Cardiac muscle cell (in vitro differentiated cells and primary cell): ENCODE measurements around the gene KCTD16. TPM values are rescaled to one million over a fixed set of nuclear protein-coding genes. Genes with fewer than 3 reads are reported as not detected.

ENCODE experiments used
- DNase-seq, 2 donors: peaks; one replicate each; pipeline versions ENCODE4 v3.0.0 to v3.0.0-alpha.2; 2010 to 2017; ENCODE audit warnings: low read depth in 1 of 2, low spot score in 1 of 2
- H3K27ac ChIP-seq: fragments of 200-600 bp; sonication (generic); 2 replicates; pipeline ENCODE4 v1.5.1; 2016
- H3K27me3 ChIP-seq: fragments of 200-600 bp; sonication (generic); 2 replicates; pipeline ENCODE4 v1.6.0; 2016; ENCODE audit warnings: control low read depth
- H3K36me3 ChIP-seq: fragments of 200-600 bp; sonication (generic); 2 replicates; pipeline ENCODE4 v1.5.1; 2016; ENCODE audit warnings: control low read depth
- H3K4me1 ChIP-seq: fragments of 200-600 bp; sonication (generic); 2 replicates; pipeline ENCODE4 v1.8.1; 2017; ENCODE audit warnings: low read depth, mild to moderate bottlenecking, mixed run types
- H3K4me3 ChIP-seq: fragments of 200-600 bp; sonication (generic); 2 replicates; pipeline ENCODE4 v1.5.1; 2016; ENCODE audit warnings: mild to moderate bottlenecking
- H3K9me3 ChIP-seq: fragments of 200-600 bp; sonication (generic); 2 replicates; pipeline ENCODE4 v1.5.1; 2017; ENCODE audit warnings: low read depth, mild to moderate bottlenecking, control low read depth
- polyA plus RNA-seq: library from polyadenylated mRNA; unstranded; fragments of >200 nt; fragmentation: Nextera tagmentation; extraction: Ambion mirVana; gene quantifications from 2 replicates; pipeline ENCODE4 v1.2.1, GENCODE V29; 2016
- total RNA-seq: library from RNA; depleted of rRNA; stranded (reverse); fragments of >200 nt; gene quantifications from 2 replicates; pipeline ENCODE4 v1.2.3, GENCODE V29; 2016
- TF ChIP-seq, protein P1 (sequence below): IDR thresholded peaks from 2 replicates; pipeline ENCODE4 v1.5.1; 2012; ENCODE audit warnings: low read depth, mild to moderate bottlenecking, low read length

Gene KCTD16
- total and polyA plus RNA-seq, 2 experiments from 2014 or later, result 0.13 to 0.66 TPM

DNA sequence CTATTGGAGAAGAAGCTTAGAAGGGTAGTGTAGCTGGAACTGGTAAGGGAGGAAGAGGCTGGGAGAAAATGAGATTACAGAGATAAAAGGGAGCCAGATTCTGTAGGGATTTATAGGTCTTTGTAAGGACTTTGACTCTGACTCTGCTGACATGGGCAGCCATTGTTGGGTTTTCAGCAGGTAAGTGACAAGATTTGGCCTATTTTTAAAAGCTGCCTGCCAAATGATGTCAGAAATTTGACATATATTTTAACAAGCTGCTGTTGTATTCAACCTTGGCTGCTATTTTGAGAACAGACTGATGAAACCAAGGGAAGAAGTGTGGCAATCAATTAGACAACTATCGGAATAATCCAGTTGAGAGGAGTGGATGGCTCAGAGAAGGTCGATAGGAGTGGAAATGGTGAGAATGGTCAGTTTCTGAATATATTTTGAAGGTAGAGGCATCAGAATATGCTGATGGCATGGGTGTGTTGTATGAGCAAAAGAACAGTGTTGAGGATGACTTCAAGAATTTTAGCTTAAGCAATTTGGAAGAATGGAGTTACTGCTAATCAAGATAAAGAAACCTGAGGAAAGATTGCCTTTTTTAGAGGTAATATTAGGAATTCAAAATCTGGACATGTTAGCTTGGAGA is 56.8 kb downstream of the KCTD16 start:
- H3K4me3 ChIP-seq, result no peak overlapping the region
- H3K27ac ChIP-seq, result no peak overlapping the region
- H3K4me1 ChIP-seq, result no peaks in the 10 kb centered on the region
- no peak for DNase-seq
- TF ChIP-seq, protein P1, sequence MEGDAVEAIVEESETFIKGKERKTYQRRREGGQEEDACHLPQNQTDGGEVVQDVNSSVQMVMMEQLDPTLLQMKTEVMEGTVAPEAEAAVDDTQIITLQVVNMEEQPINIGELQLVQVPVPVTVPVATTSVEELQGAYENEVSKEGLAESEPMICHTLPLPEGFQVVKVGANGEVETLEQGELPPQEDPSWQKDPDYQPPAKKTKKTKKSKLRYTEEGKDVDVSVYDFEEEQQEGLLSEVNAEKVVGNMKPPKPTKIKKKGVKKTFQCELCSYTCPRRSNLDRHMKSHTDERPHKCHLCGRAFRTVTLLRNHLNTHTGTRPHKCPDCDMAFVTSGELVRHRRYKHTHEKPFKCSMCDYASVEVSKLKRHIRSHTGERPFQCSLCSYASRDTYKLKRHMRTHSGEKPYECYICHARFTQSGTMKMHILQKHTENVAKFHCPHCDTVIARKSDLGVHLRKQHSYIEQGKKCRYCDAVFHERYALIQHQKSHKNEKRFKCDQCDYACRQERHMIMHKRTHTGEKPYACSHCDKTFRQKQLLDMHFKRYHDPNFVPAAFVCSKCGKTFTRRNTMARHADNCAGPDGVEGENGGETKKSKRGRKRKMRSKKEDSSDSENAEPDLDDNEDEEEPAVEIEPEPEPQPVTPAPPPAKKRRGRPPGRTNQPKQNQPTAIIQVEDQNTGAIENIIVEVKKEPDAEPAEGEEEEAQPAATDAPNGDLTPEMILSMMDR, result no peak
- no peaks in the 10 kb centered on the region for H3K27me3 ChIP-seq
- no peaks in the 10 kb centered on the region for H3K36me3 ChIP-seq
- H3K9me3 ChIP-seq, result no peaks in the 10 kb centered on the region

DNA sequence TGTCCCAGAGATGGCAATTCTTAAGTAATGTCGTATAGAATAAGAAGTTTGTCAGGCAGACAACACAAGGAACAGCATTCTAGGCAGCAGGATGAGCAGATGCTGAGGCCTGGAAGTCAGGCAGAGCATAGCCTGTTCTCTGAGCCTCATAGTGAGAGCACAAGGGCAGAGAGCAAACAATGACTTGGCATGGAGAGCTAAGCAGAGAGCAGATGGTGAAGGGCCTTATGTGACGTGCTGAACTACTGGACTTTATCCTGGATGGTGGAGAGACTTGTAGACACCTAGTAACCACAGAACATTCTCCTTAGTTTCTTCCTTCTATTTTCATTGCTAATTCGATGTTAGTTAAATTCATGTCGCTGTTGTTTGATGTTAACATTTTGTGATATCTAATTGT is 60.1 kb downstream of the KCTD16 start:
- Histone ChIP-seq H3K27me3 (no peaks in the 10 kb centered on the region), H3K9me3 (no peaks in the 10 kb centered on the region), H3K27ac (no peak overlapping the region), H3K4me1 (peaks cover 5% of the 10 kb centered on the region), H3K4me3 (no peak overlapping the region), H3K36me3 (no peaks in the 10 kb centered on the region)
- no peak for DNase-seq
- TF ChIP-seq, protein P1, result no peak

GRCh38 chr5:144232285-144232684 is 61.6 kb downstream of the KCTD16 start:
- Histone ChIP-seq H3K9me3 (no peaks in the 10 kb centered on the region), H3K4me3 (no peak overlapping the region), H3K27ac (no peak overlapping the region), H3K36me3 (no peaks in the 10 kb centered on the region), H3K4me1 (peaks cover 5% of the 10 kb centered on the region), H3K27me3 (no peaks in the 10 kb centered on the region)
- TF ChIP-seq, protein P1, result no peak
- no peak for DNase-seq

- peaks cover 5% of the 10 kb centered on the region for H3K4me1 ChIP-seq
- TF ChIP-seq, protein P1, result no peak
- DNase-seq, result no peak
- no peak overlapping the region for H3K27ac ChIP-seq
- H3K9me3 ChIP-seq, result no peaks in the 10 kb centered on the region
- H3K36me3 ChIP-seq, result no peaks in the 10 kb centered on the region
- no peaks in the 10 kb centered on the region for H3K27me3 ChIP-seq
- no peak overlapping the region for H3K4me3 ChIP-seq
These were observed 65.8 kb downstream of the KCTD16 start for GRCh38 chr5:144236499-144236898.

GRCh38 chr5:144237851-144238250 is 67.2 kb downstream of the KCTD16 start:
- TF ChIP-seq, protein P1, result no peak
- no peak for DNase-seq

More at GRCh38 chr5:144237851-144238250, 67.2 kb downstream of the KCTD16 start:
- Histone ChIP-seq H3K27ac (no peak overlapping the region), H3K36me3 (no peaks in the 10 kb centered on the region), H3K4me1 (peaks cover 5% of the 10 kb centered on the region), H3K9me3 (no peaks in the 10 kb centered on the region), H3K4me3 (no peak overlapping the region), H3K27me3 (no peaks in the 10 kb centered on the region)
